Measurements from ENCODE around the gene CHMP1A.

DNA sequence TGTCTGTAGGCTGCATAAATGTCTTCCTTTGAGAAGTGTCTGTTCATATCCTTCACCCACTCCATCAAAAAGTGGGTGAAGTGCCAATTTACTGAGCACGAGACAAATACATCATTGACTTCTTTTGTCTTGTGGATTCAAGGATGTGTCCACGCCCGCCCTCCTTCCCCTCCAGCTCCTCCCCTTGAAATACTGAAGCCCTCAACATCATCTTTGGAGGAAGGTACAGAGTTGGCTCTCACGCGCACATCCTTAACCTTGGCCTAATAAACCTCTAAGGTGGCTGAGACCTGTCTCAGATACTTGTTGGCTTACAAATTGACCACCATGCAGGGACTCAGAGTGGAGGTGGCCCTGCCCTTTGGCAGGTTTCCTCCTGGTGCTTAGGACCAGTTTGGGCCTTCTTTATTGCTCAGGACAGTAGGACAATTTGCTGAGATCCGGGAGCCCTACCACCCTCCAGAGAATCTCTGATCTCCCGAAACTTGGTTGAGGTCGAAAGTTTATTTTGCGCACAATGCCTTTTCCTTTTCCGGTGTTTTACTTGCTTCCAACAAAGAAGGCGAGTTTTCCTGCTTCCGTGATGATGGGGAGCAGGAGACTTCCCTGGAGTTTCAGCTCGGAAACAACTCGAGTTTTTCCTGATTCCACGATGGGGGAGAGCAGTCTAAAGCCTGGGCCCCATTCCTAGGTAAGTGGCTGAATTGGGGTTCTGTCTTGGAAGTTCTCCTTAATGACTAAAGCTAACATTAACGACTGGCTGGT lies 14.9 kb upstream of the CHMP1A start:
- TF ChIP-seq EZH2 (IDR thresholded peaks at IDR 0.05; ENCODE audit: insufficient read depth, poor library complexity, severe bottlenecking) = no peak
- no peak for TF ChIP-seq EZH2phosphoT487 (IDR thresholded peaks at IDR 0.05; ENCODE audit: insufficient read depth, low read depth)
